C4-2B (cell line): ENCODE measurements around the gene PITPNC1.

Source experiments
- ZFX ChIP-seq: fragments of 450-650 bp; IDR thresholded peaks from 2 replicates; pipeline ENCODE4 v1.6.1; 2017
- TF ChIP-seq, protein P1 (sequence below): fragments of 450-650 bp; conservative IDR thresholded peaks from 2 replicates; pipeline ENCODE4 v1.5.1; 2017; ENCODE audit warnings: mild to moderate bottlenecking

DNA sequence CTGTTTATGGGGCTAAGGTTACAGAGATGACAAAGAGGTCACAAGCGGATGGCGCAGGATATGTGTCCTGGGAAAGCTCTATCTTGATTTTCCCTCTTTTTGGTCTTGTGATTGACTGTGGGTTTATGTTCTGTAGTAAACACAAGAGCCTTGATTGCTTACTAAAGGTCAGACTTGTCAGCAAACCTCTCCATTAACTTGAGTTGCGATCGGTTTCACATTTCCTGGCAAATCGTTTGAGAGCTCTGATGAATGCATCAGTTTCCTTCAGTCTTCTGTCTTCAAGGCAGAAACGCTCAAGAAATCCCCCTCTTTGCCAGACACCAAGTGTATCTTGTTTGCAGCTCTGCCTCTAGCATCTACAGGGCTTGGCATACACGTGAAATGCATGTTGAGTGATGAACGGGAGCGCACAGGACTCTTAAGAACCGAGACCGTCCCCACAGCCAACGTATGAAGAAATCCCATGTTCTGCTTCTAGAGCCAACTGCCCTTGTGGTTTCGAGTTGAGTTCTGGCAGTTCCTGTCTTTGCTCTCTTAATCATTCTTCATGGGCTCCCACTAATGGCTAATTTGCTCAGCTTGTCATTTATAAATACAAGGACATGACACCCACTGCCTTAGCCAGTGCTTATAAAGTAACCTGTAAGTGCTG is 143.3 kb downstream of the PITPNC1 start:
- TF ChIP-seq, protein P1, sequence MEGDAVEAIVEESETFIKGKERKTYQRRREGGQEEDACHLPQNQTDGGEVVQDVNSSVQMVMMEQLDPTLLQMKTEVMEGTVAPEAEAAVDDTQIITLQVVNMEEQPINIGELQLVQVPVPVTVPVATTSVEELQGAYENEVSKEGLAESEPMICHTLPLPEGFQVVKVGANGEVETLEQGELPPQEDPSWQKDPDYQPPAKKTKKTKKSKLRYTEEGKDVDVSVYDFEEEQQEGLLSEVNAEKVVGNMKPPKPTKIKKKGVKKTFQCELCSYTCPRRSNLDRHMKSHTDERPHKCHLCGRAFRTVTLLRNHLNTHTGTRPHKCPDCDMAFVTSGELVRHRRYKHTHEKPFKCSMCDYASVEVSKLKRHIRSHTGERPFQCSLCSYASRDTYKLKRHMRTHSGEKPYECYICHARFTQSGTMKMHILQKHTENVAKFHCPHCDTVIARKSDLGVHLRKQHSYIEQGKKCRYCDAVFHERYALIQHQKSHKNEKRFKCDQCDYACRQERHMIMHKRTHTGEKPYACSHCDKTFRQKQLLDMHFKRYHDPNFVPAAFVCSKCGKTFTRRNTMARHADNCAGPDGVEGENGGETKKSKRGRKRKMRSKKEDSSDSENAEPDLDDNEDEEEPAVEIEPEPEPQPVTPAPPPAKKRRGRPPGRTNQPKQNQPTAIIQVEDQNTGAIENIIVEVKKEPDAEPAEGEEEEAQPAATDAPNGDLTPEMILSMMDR = no peak
- no peak for TF ChIP-seq ZFX
